MCF 10A (cell line): Measurements from ENCODE around the gene RBP4. TPM values are rescaled to one million over a fixed set of nuclear protein-coding genes. Genes with fewer than 3 reads are reported as not detected.

ENCODE experiments used
- BruUV-seq: library from RNA; stranded (reverse); fragments of 400-500 nt; replicated peaks from 2 replicates; lab custom pipeline; 2021; lab: Mats Ljungman, UMichigan
- CTCF ChIA-PET: fragments of 300-600 bp; sonication (Branson Sonifier 250); formaldehyde crosslinking; extraction: SDS; loops from one replicate; lab custom pipeline; 2021; ENCODE audit warnings: antibody characterized with exemption, inconsistent platforms; lab: Yijun Ruan, JAX
- POLR2A ChIA-PET: fragments of 300-600, 350-650 bp; sonication (Branson Sonifier 250); formaldehyde crosslinking; extraction: SDS; loops from one replicate; lab custom pipeline; 2020; ENCODE audit warnings: antibody characterized with exemption, inconsistent platforms; lab: Yijun Ruan, JAX
- DNase-seq: peaks from one replicate; pipeline ENCODE4 v3.0.0-alpha.2; 2018; ENCODE audit not compliant: unreplicated experiment
- H3K27ac Mint-ChIP-seq: one replicate; pipeline ENCODE4 v1.8.0; 2022; ENCODE audit warnings: mild to moderate bottlenecking, low read depth, mixed read lengths; ENCODE audit not compliant: unreplicated experiment
- H3K27me3 Mint-ChIP-seq: one replicate; pipeline ENCODE4 v1.8.0; 2022; ENCODE audit warnings: mixed read lengths; ENCODE audit not compliant: insufficient read depth, unreplicated experiment
- H3K36me3 Mint-ChIP-seq: one replicate; pipeline ENCODE4 v1.8.0; 2022; ENCODE audit warnings: mild to moderate bottlenecking, moderate library complexity, mixed read lengths; ENCODE audit not compliant: insufficient read depth, unreplicated experiment
- H3K4me1 Mint-ChIP-seq: one replicate; pipeline ENCODE4 v1.8.0; 2022; ENCODE audit warnings: mixed read lengths; ENCODE audit not compliant: insufficient read depth, unreplicated experiment
- H3K4me3 Mint-ChIP-seq: one replicate; pipeline ENCODE4 v1.8.0; 2022; ENCODE audit warnings: mild to moderate bottlenecking, moderate library complexity, mixed read lengths; ENCODE audit not compliant: unreplicated experiment
- H3K9me3 Mint-ChIP-seq: one replicate; pipeline ENCODE4 v1.8.0; 2022; ENCODE audit warnings: mixed read lengths; ENCODE audit not compliant: unreplicated experiment
- intact Hi-C: fragments of 100-400 bp; cut with micrococcal nuclease; formaldehyde crosslinking; loops from 2 replicates; pipeline ENCODE4 v1.14.1; 2022
- total RNA-seq: library from RNA; stranded (reverse); gene quantifications from 2 replicates; pipeline ENCODE4 v1.2.3, GENCODE V29; 2022
- TF ChIP-seq, protein P1 (sequence below): fragments of 200-600 bp; IDR thresholded peaks from one replicate; pipeline ENCODE4 v1.8.0; 2022; ENCODE audit warnings: antibody characterized with exemption, mild to moderate bottlenecking; ENCODE audit not compliant: unreplicated experiment

The RBP4 gene
- total RNA-seq, 1 experiment from 2014 or later, result not detected

DNA sequence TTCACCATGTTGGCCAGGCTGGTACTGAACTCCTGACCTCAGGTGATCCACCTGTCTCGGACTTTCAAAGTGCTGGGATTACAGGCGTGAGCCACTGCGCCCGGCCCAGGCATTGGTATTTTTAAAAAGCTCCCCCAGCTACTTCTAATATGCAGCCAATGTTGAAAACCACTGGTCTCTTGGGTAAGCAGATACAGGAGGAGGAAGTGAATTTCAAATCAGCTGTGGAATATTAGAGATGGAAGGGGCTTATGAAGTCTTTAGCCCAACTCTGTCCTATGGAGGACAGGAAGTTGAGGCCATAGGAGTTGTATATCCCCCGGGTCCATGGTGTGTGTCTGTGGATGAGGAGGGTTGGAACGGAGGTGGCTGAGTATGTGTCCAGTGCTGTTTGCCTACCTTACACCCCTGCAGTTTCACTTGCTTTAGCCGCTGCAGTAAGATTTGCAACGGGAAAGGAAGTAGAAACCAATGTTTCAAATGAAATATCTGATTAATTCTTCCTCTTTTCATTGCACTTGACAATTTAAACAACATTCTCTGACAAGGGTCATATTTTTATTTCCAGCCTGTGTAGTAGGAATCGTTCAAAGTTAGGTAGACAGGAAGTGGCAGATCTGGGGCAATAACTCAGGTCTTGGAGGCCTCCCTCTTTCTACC, 14.7 kb upstream of the RBP4 start:
- ChIA-PET CTCF (interaction anchor here (0.6 to 0.7 kb wide), 2 partner anchors 66 to 1759 kb away, joined by 3 read pairs; no protein-coding TSS in a partner anchor), POLR2A (interaction anchor here (0.7 kb wide), 1 partner anchor 1657 kb away, joined by 3 read pairs; no protein-coding TSS in a partner anchor)
- no TSS peak for BruUV-seq
- no peaks in the 10 kb centered on the region for H3K4me1 Mint-ChIP-seq
- H3K27me3 Mint-ChIP-seq, result peaks cover 16% of the 10 kb centered on the region
- H3K9me3 Mint-ChIP-seq, result no peaks in the 10 kb centered on the region
- intact Hi-C loops, result no loop called here
- H3K27ac Mint-ChIP-seq, result no peak overlapping the region
- no peak overlapping the region for H3K4me3 Mint-ChIP-seq
- DNase-seq, result no peak
- TF ChIP-seq, protein P1, sequence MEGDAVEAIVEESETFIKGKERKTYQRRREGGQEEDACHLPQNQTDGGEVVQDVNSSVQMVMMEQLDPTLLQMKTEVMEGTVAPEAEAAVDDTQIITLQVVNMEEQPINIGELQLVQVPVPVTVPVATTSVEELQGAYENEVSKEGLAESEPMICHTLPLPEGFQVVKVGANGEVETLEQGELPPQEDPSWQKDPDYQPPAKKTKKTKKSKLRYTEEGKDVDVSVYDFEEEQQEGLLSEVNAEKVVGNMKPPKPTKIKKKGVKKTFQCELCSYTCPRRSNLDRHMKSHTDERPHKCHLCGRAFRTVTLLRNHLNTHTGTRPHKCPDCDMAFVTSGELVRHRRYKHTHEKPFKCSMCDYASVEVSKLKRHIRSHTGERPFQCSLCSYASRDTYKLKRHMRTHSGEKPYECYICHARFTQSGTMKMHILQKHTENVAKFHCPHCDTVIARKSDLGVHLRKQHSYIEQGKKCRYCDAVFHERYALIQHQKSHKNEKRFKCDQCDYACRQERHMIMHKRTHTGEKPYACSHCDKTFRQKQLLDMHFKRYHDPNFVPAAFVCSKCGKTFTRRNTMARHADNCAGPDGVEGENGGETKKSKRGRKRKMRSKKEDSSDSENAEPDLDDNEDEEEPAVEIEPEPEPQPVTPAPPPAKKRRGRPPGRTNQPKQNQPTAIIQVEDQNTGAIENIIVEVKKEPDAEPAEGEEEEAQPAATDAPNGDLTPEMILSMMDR, result no peak
- H3K36me3 Mint-ChIP-seq, result no peaks in the 10 kb centered on the region

GRCh38 chr10:93614101-93614825, 13.2 kb upstream of the RBP4 start:
- POLR2A ChIA-PET, result no interaction called here

DNA sequence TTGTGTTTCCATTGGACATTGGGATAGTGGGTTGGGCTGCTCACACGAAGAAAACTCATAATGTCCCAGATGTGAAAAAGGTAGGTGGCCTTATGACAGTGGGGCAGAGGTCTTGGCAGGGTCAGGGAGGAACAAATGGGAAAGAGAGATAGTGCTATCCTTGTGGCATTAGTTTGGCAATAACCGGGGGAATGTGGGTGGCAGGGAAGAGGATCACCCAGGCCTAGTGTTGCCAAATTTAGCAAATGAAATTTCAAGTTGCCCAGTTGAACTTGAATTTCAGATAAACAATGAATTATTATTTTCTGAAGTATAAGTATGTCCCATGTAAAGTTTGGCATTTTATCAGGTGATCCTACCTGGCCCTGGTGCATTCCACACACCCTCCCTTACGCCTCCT, 12.1 kb upstream of the RBP4 start:
- Mint-ChIP-seq H3K4me3 (no peak overlapping the region), H3K36me3 (no peaks in the 10 kb centered on the region), H3K27me3 (no peaks in the 10 kb centered on the region), H3K4me1 (no peaks in the 10 kb centered on the region), H3K9me3 (no peaks in the 10 kb centered on the region), H3K27ac (no peak overlapping the region)
- DNase-seq, result no peak
- POLR2A ChIA-PET, result no interaction called here
- intact Hi-C loops, result no loop called here
- CTCF ChIA-PET, result no interaction called here
- TF ChIP-seq, protein P1, result no peak
- no TSS peak for BruUV-seq

More at GRCh38 chr10:93614101-93614825, 13.2 kb upstream of the RBP4 start:
- TF ChIP-seq, protein P1, result no peak
- Mint-ChIP-seq H3K27me3 (peaks cover 2% of the 10 kb centered on the region), H3K36me3 (no peaks in the 10 kb centered on the region), H3K9me3 (no peaks in the 10 kb centered on the region), H3K4me3 (no peak overlapping the region), H3K4me1 (no peaks in the 10 kb centered on the region), H3K27ac (no peak overlapping the region)
- CTCF ChIA-PET, result interaction anchor here (0.5 to 0.6 kb wide), 2 partner anchors 19 to 59 kb away, joined by 3 read pairs; no protein-coding TSS in a partner anchor
- no TSS peak for BruUV-seq
- no peak for DNase-seq
- intact Hi-C loops, result no loop called here

- ChIA-PET CTCF (no interaction called here), POLR2A (no interaction called here)
- BruUV-seq, result no TSS peak
- intact Hi-C loops, result no loop called here
- Mint-ChIP-seq H3K27me3 (no peaks in the 10 kb centered on the region), H3K4me1 (no peaks in the 10 kb centered on the region), H3K27ac (no peak within 1 kb of the TSS), H3K9me3 (no peaks in the 10 kb centered on the region), H3K4me3 (no peak within 1 kb of the TSS), H3K36me3 (no peaks in the 10 kb centered on the region)
- TF ChIP-seq, protein P1, result no peak
- no peak for DNase-seq
These were observed 11.3 kb upstream of the RBP4 start, which contains the start of gene PDE6C for GRCh38 chr10:93612311-93612710. PDE6C (plus strand) TSS chr10:93612537; CDS start chr10:93612726, 189 bp downstream.
